ENCODE measurements around the gene GLTPD2.

GLTPD2 gene

GRCh38 chr17:4788807-4789700 is at the start of gene GLTPD2:
Gene GLTPD2 (plus strand): TSS chr17:4788964. CDS start chr17:4789012, 48 bp downstream.
- peaks cover 3% of the 10 kb centered on the region; the same call in 1 of the 2 replicates for H3K4me1 ChIP-seq (ENCODE audit: low read length)
- peak within 1 kb of the TSS; percentile 85 for H3K4me3 ChIP-seq (ENCODE audit: low read length)
- H3K4me2 ChIP-seq (ENCODE audit: low read length): peak within 1 kb of the TSS; percentile 71
- TF ChIP-seq CTCF (IDR thresholded peaks at IDR 0.05; ENCODE audit: low read depth, low read length) (no peak), EZH2phosphoT487 (IDR thresholded peaks at IDR 0.05; ENCODE audit: low read depth) (no peak)
- no peak within 1 kb of the TSS for H3K27ac ChIP-seq (ENCODE audit: low read length)
- no peaks in the 10 kb centered on the region for H3K79me2 ChIP-seq (ENCODE audit: low read length)
- peak within 1 kb of the TSS; percentile 43; the same call in 1 of the 2 replicates for H2AFZ ChIP-seq (ENCODE audit: low read depth, low read length)
- H3K36me3 ChIP-seq (replicated peaks; ENCODE audit: low read depth, low read length): no peaks in the 10 kb centered on the region
- H3K27me3 ChIP-seq (ENCODE audit: low read depth, low read length): no peaks in the 10 kb centered on the region; the same call in 1 of the 2 replicates
- no peaks in the 10 kb centered on the region for H3K9me3 ChIP-seq (ENCODE audit: insufficient read depth, low read length)
- no peaks in the 10 kb centered on the region for H4K20me1 ChIP-seq (ENCODE audit: insufficient read depth, low read length)
- peak within 1 kb of the TSS; percentile 68 for H3K9ac ChIP-seq (ENCODE audit: low read length)

- Histone ChIP-seq H2AFZ (ENCODE audit: low read depth, low read length) (peak within 1 kb of the TSS; percentile 79), H3K27ac (ENCODE audit: low read length) (no peak within 1 kb of the TSS)
These were observed 49.4 kb upstream of the GLTPD2 start, which contains the start of the genes CXCL16 and ZMYND15 for GRCh38 chr17:4739122-4740024. Gene CXCL16 (minus strand): TSS chr17:4739928. CDS start chr17:4739339, 589 bp downstream. Gene ZMYND15 (plus strand): TSS chr17:4739833. CDS start chr17:4740549, 716 bp downstream.

GRCh38 chr17:4740025-4740351 is 48.8 kb upstream of the GLTPD2 start:
- Histone ChIP-seq H2AFZ (ENCODE audit: low read depth, low read length) (peak overlapping the region; percentile 66; the same call in 1 of the 2 replicates), H3K27me3 (ENCODE audit: low read depth, low read length) (peaks cover 24% of the 10 kb centered on the region)

More at GRCh38 chr17:4739122-4740024, 49.4 kb upstream of the GLTPD2 start, which contains the start of the genes CXCL16 and ZMYND15:
- peak within 1 kb of the TSS; percentile 67 for H3K9ac ChIP-seq (ENCODE audit: low read length)
- H3K79me2 ChIP-seq (ENCODE audit: low read length): no peaks in the 10 kb centered on the region
- H3K36me3 ChIP-seq (replicated peaks; ENCODE audit: low read depth, low read length): peaks cover 1% of the 10 kb centered on the region
- peaks cover 11% of the 10 kb centered on the region; the same call in 1 of the 2 replicates for H3K4me1 ChIP-seq (ENCODE audit: low read length)
- peak within 1 kb of the TSS; percentile 88 for H3K4me3 ChIP-seq (ENCODE audit: low read length)
- H3K27me3 ChIP-seq (ENCODE audit: low read depth, low read length): peaks cover 24% of the 10 kb centered on the region
- peak within 1 kb of the TSS; percentile 74 for H3K4me2 ChIP-seq (ENCODE audit: low read length)
- no peak for TF ChIP-seq CTCF (IDR thresholded peaks at IDR 0.05; ENCODE audit: low read depth, low read length)
- TF ChIP-seq EZH2phosphoT487 (IDR thresholded peaks at IDR 0.05; ENCODE audit: low read depth): no peak
- H3K9me3 ChIP-seq (ENCODE audit: insufficient read depth, low read length): no peaks in the 10 kb centered on the region
- H4K20me1 ChIP-seq (ENCODE audit: insufficient read depth, low read length): no peaks in the 10 kb centered on the region

More at GRCh38 chr17:4740025-4740351, 48.8 kb upstream of the GLTPD2 start:
- Histone ChIP-seq H3K36me3 (replicated peaks; ENCODE audit: low read depth, low read length) (no peaks in the 10 kb centered on the region), H3K9me3 (ENCODE audit: insufficient read depth, low read length) (no peaks in the 10 kb centered on the region), H3K4me2 (ENCODE audit: low read length) (peak overlapping the region; percentile 74), H4K20me1 (ENCODE audit: insufficient read depth, low read length) (no peaks in the 10 kb centered on the region), H3K4me3 (ENCODE audit: low read length) (peak overlapping the region; percentile 88), H3K9ac (ENCODE audit: low read length) (peak overlapping the region; percentile 67; the same call in 1 of the 2 replicates), H3K79me2 (ENCODE audit: low read length) (no peaks in the 10 kb centered on the region), H3K4me1 (ENCODE audit: low read length) (peaks cover 10% of the 10 kb centered on the region; the same call in 1 of the 2 replicates), H3K27ac (ENCODE audit: low read length) (no peak overlapping the region)
- no peak for TF ChIP-seq EZH2phosphoT487 (IDR thresholded peaks at IDR 0.05; ENCODE audit: low read depth)
- TF ChIP-seq CTCF (IDR thresholded peaks at IDR 0.05; ENCODE audit: low read depth, low read length): no peak

Measured in OCI-LY3 (cell line).